ENCODE results near the gene SIRT6.
"Not testable (repeated sequence)": the region's sequence is repeated elsewhere in the genome, so short reads cannot be mapped to it uniquely, and the experiment has no call there.

Gene SIRT6

GRCh38 chr19:4196009-4196408, 13.6 kb upstream of the SIRT6 start:
- peaks cover 60 to 81% of the 10 kb centered on the region in 2 donors for H3K27me3 Mint-ChIP-seq
- no peak for ATAC-seq (replicated peaks)
- H3K27ac Mint-ChIP-seq: no peak overlapping the region
- peaks cover 10 to 14% of the 10 kb centered on the region in 2 donors for H3K36me3 Mint-ChIP-seq
- H3K9me3 Mint-ChIP-seq: peaks cover 10 to 12% of the 10 kb centered on the region in 2 donors
- H3K4me3 Mint-ChIP-seq: no peak overlapping the region
- DNase-seq: no peak
- H3K4me1 Mint-ChIP-seq: peaks cover 9 to 12% of the 10 kb centered on the region in 2 donors

- Mint-ChIP-seq H3K27ac (no peak overlapping the region), H3K4me3 (no peak overlapping the region), H3K4me1 (peaks cover 9 to 12% of the 10 kb centered on the region in 2 donors), H3K36me3 (peaks cover 10 to 14% of the 10 kb centered on the region in 2 donors), H3K27me3 (peaks cover 58 to 67% of the 10 kb centered on the region in 2 donors), H3K9me3 (peaks cover 5 to 9% of the 10 kb centered on the region in 2 donors)
- ATAC-seq (replicated peaks) (no peak), DNase-seq (no peak)
Observed at GRCh38 chr19:4194353-4194752, 12.0 kb upstream of the SIRT6 start.

- not testable (repeated sequence) for H3K9me3 Mint-ChIP-seq; ATAC-seq (replicated peaks); H3K4me3 Mint-ChIP-seq; H3K27ac Mint-ChIP-seq; H3K4me1 Mint-ChIP-seq; DNase-seq
- H3K36me3 Mint-ChIP-seq: peaks cover 6 to 11% of the 10 kb centered on the region in 2 donors
- H3K27me3 Mint-ChIP-seq: peaks cover 45 to 54% of the 10 kb centered on the region in 2 donors
Observed at GRCh38 chr19:4192537-4192936, 10.2 kb upstream of the SIRT6 start.

- DNase-seq: no peak
- ATAC-seq (replicated peaks): no peak
- no peaks in the 10 kb centered on the region for H3K9me3 Mint-ChIP-seq
- H3K27me3 Mint-ChIP-seq: peaks cover 16 to 32% of the 10 kb centered on the region in 2 donors
- H3K27ac Mint-ChIP-seq: no peak overlapping the region
- H3K4me3 Mint-ChIP-seq: no peak overlapping the region
- peaks cover 5 to 20% of the 10 kb centered on the region in 2 donors for H3K4me1 Mint-ChIP-seq
- peaks cover 0 to 4% of the 10 kb centered on the region in 2 donors for H3K36me3 Mint-ChIP-seq
Observed at GRCh38 chr19:4189641-4190040, 7.3 kb upstream of the SIRT6 start.

- peaks cover 0 to under 1% of the 10 kb centered on the region in 2 donors for H3K36me3 Mint-ChIP-seq
- ATAC-seq (replicated peaks) (no peak), DNase-seq (no peak)
- peaks cover 4 to 14% of the 10 kb centered on the region in 2 donors for H3K27me3 Mint-ChIP-seq
- H3K4me1 Mint-ChIP-seq: peaks cover 9 to 38% of the 10 kb centered on the region in 2 donors
- H3K27ac Mint-ChIP-seq: no peak overlapping the region
- H3K4me3 Mint-ChIP-seq: no peak overlapping the region
- no peaks in the 10 kb centered on the region for H3K9me3 Mint-ChIP-seq
Observed at GRCh38 chr19:4187313-4188122, 5.2 kb upstream of the SIRT6 start.

- H3K36me3 Mint-ChIP-seq: peaks cover 1 to 7% of the 10 kb centered on the region in 2 donors
- no peak overlapping the region for H3K4me3 Mint-ChIP-seq
- DNase-seq (peak; percentile 65), ATAC-seq (replicated peaks) (peak; percentile 63 to 66)
- peaks cover 15 to 46% of the 10 kb centered on the region in 2 donors for H3K4me1 Mint-ChIP-seq
- H3K27ac Mint-ChIP-seq: no peak overlapping the region
- H3K9me3 Mint-ChIP-seq: no peaks in the 10 kb centered on the region
- peaks cover 4 to 10% of the 10 kb centered on the region in 2 donors for H3K27me3 Mint-ChIP-seq
Observed at GRCh38 chr19:4186087-4186993, 4.0 kb upstream of the SIRT6 start.

GRCh38 chr19:4185413-4186086, 3.2 kb upstream of the SIRT6 start:
- ATAC-seq (replicated peaks) (no peak), DNase-seq (no peak)
- Mint-ChIP-seq H3K4me3 (no peak overlapping the region), H3K27ac (no peak overlapping the region), H3K4me1 (peaks cover 20 to 54% of the 10 kb centered on the region in 2 donors), H3K9me3 (no peaks in the 10 kb centered on the region), H3K36me3 (peaks cover 4 to 11% of the 10 kb centered on the region in 2 donors), H3K27me3 (peaks cover 4 to 10% of the 10 kb centered on the region in 2 donors)

- H3K27me3 Mint-ChIP-seq: peaks cover 3 to 10% of the 10 kb centered on the region in 2 donors
- H3K27ac Mint-ChIP-seq: no peak overlapping the region
- peak overlapping the region in 1 of 2 donors; percentile 41 for H3K4me3 Mint-ChIP-seq
- H3K9me3 Mint-ChIP-seq: no peaks in the 10 kb centered on the region
- DNase-seq: no peak
- H3K4me1 Mint-ChIP-seq: peaks cover 21 to 61% of the 10 kb centered on the region in 2 donors
- ATAC-seq (replicated peaks): no peak
- H3K36me3 Mint-ChIP-seq: peaks cover 7 to 16% of the 10 kb centered on the region in 2 donors
Observed at GRCh38 chr19:4184718-4185352, 2.5 kb upstream of the SIRT6 start.

- ATAC-seq (replicated peaks): no peak
- Mint-ChIP-seq H3K27me3 (peaks cover 0 to 10% of the 10 kb centered on the region in 2 donors), H3K27ac (no peak overlapping the region)
Observed at GRCh38 chr19:4183967-4184717, 1.8 kb upstream of the SIRT6 start.

GRCh38 chr19:4181053-4181508, 1.3 kb downstream of the SIRT6 start:
- Mint-ChIP-seq H3K27me3 (peaks cover 0 to 6% of the 10 kb centered on the region in 2 donors), H3K4me1 (peaks cover 23 to 64% of the 10 kb centered on the region in 2 donors), H3K4me3 (peak overlapping the region; percentile 93 to 99), H3K36me3 (peaks cover 19 to 40% of the 10 kb centered on the region in 2 donors), H3K9me3 (no peaks in the 10 kb centered on the region), H3K27ac (peak overlapping the region; percentile 33)
- ATAC-seq (replicated peaks): no peak
- DNase-seq: no peak

More at GRCh38 chr19:4183967-4184717, 1.8 kb upstream of the SIRT6 start:
- Mint-ChIP-seq H3K36me3 (peaks cover 14 to 23% of the 10 kb centered on the region in 2 donors), H3K9me3 (no peaks in the 10 kb centered on the region), H3K4me1 (peaks cover 27 to 68% of the 10 kb centered on the region in 2 donors), H3K4me3 (peak overlapping the region; percentile 39 to 41)
- no peak for DNase-seq

- H3K4me1 Mint-ChIP-seq: peaks cover 23 to 44% of the 10 kb centered on the region in 2 donors
- H3K9me3 Mint-ChIP-seq: no peaks in the 10 kb centered on the region
- ATAC-seq (replicated peaks) (no peak), DNase-seq (no peak)
- no peaks in the 10 kb centered on the region for H3K27me3 Mint-ChIP-seq
- H3K36me3 Mint-ChIP-seq: peaks cover 25 to 46% of the 10 kb centered on the region in 2 donors
- H3K4me3 Mint-ChIP-seq: no peak overlapping the region
- no peak overlapping the region for H3K27ac Mint-ChIP-seq
Observed at GRCh38 chr19:4178990-4179389, 3.4 kb downstream of the SIRT6 start.

GRCh38 chr19:4177146-4177545, 5.2 kb downstream of the SIRT6 start:
- H3K27me3 Mint-ChIP-seq: peaks cover 9 to 14% of the 10 kb centered on the region in 2 donors
- H3K4me3 Mint-ChIP-seq: no peak overlapping the region
- H3K27ac Mint-ChIP-seq: no peak overlapping the region
- peaks cover 22 to 41% of the 10 kb centered on the region in 2 donors for H3K4me1 Mint-ChIP-seq
- H3K9me3 Mint-ChIP-seq: no peaks in the 10 kb centered on the region
- H3K36me3 Mint-ChIP-seq: peaks cover 26 to 42% of the 10 kb centered on the region in 2 donors
- ATAC-seq (replicated peaks): no peak
- DNase-seq: no peak

- ATAC-seq (replicated peaks): no peak
Observed at GRCh38 chr19:4175669-4175931, 6.8 kb downstream of the SIRT6 start.

More at GRCh38 chr19:4175669-4175931, 6.8 kb downstream of the SIRT6 start:
- H3K36me3 Mint-ChIP-seq: peaks cover 24 to 35% of the 10 kb centered on the region in 2 donors
- no peak overlapping the region for H3K4me3 Mint-ChIP-seq
- H3K4me1 Mint-ChIP-seq: peaks cover 13 to 36% of the 10 kb centered on the region in 2 donors
- H3K27ac Mint-ChIP-seq: no peak overlapping the region
- no peaks in the 10 kb centered on the region for H3K9me3 Mint-ChIP-seq
- H3K27me3 Mint-ChIP-seq: peaks cover 18 to 24% of the 10 kb centered on the region in 2 donors
- no peak for DNase-seq

Data from stimulated activated naive B cell treated with anti-CD40 and anti-IgM and Interleukin-4, amounts not matched to agents 10 μg/mL and 1 μg/mL and 100 μg/mL, for 72 hours (primary cell).